Gastroesophageal sphincter (tissue), 3 donors: ENCODE results near the gene ST3GAL5.

ENCODE experiments used
- CTCF ChIP-seq, 4 experiments: fragments of 200-600 bp in 2 of 4; fragments of 450-650 bp in 2 of 4; sonication (generic) in 1 of 4; IDR thresholded peaks; one replicate each; pipeline ENCODE4 v1.5.1; 2017 to 2019; ENCODE audit warnings: antibody characterized with exemption in 4 of 4, mild to moderate bottlenecking in 2 of 4, moderate library complexity in 2 of 4
- POLR2A ChIP-seq, 2 donors: fragments of 450-650 bp; IDR thresholded peaks; one replicate each; pipeline ENCODE4 v1.6.1; 2017; ENCODE audit warnings: antibody characterized with exemption in 2 of 2, mild to moderate bottlenecking in 2 of 2, moderate library complexity in 1 of 2

GRCh38 chr2:85789271-85789670 lies 99.5 kb downstream of the ST3GAL5 start:
- TF ChIP-seq CTCF (IDR thresholded peaks at IDR 0.05) (no peak), POLR2A (IDR thresholded peaks at IDR 0.05) (no peak)
